GM19463 (cell line): ENCODE data around the gene PPIG.
"Not testable (repeated sequence)": the region's sequence is repeated elsewhere in the genome, so short reads cannot be mapped to it uniquely, and the experiment has no call there.

ENCODE experiments used
- ATAC-seq: cut with Tn5 transposase; IDR thresholded peaks from one replicate; pipeline ENCODE4 v1.9.1; 2021; ENCODE audit warnings: mild to moderate bottlenecking, moderate library complexity; ENCODE audit not compliant: unreplicated experiment

The PPIG gene

DNA sequence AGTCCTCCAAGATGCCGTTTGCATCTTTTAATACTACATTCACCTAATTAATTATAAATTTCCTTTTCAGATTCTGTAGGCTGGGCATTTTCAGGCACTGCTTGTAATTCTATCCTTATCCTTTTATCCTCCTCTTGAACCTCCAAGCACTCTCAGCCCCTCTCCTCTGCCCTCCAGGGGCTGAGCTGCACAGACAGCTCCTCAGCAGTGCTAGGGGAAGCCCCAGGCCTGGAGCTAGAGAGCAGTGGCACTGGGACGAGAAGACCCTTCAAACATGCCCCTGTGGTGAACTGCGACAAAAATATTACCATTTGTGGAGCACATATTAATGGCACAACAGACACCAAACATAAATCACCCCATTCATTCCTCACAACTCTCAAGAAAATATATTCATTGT lies 77.1 kb downstream of the PPIG start:
- ATAC-seq = no peak

DNA sequence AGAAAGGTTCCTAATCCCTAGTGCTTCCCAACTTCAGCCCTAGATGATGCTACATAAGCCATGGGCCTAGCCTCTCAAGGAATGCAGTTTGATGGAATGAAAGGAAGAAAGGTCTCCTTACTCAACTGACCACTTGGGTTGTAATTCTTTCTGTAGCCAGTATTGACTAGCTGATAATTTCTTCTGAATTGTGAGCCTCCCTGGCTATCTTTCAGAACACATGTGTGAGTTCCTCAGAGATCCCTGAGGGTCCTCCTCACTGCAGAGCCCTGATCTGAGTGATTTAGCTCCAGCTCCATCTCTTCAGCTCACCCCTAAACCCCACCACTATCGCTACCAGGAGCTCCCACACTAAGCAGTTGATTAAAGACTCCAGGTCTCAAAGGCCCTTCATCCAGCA lies 78.6 kb downstream of the PPIG start:
- ATAC-seq = no peak

GRCh38 chr2:169663247-169663646 lies 79.1 kb downstream of the PPIG start:
- no peak for ATAC-seq

DNA sequence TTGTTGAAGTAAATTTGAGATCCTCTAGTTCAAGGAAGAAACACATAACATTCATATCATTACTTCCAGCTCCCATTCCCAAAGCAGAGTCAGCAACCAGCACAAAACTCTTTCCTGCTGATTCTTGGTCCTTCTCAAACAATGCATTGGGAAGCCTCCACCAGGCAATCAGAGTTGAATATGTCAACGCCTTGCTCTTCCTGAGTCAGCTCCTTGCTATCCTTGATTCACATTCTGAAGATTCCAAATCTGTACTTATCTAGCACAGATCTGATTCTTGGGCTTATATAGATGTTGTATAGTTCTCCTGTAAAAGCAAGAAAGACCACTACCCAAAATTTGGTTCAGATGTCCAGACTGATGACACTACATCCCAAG lies 80.4 kb downstream of the PPIG start:
- ATAC-seq = no peak

GRCh38 chr2:169664978-169665930 lies 81.1 kb downstream of the PPIG start:
- ATAC-seq = no peak

DNA sequence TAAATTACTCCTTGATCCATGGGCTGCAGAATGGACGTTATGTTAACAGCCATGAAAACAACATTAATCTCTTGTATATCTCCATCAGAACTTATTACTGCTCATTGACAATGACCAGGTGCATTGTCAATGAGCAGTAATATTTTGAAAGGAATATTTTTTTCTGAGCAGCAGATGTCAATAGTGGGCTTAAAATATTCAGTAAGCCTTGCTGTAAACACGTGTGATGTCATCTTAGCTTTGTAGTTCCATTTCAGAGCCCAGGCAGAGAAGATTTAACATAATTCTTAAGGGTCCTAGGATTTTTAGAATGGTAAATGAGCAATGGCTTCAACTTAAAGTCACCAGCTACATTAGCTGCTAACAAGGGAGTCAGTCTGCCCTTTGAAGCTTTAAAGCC lies 83.4 kb downstream of the PPIG start:
- ATAC-seq = no peak

GRCh38 chr2:169670215-169670651 lies 86.1 kb downstream of the PPIG start:
- ATAC-seq = no peak

- no peak for ATAC-seq
Measured at GRCh38 chr2:169670937-169671336, 86.8 kb downstream of the PPIG start.

DNA sequence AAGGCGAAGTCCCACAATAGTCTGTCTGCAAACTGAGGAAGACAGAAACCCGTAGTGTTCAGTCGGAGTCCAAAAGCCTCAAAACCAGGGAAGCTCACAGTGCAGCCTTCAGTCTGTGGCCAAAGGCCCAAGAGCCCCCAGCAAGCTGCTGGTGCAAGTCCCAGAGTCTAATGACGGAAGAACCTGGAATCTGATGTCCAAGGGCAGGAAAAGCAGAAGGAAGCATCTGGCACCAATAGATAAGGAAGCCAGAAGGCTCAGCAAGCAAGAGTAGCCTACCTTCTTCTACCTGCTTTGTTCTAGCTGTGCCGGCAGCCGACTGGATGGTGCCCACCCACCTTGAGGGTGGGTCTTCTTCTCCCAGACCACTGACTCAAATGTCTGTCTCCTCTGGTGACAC lies 88.3 kb downstream of the PPIG start:
- ATAC-seq = no peak

- ATAC-seq = no peak
Measured at GRCh38 chr2:169673106-169673505, 89.0 kb downstream of the PPIG start.

- ATAC-seq = no peak
Measured at GRCh38 chr2:169673921-169674320, 89.8 kb downstream of the PPIG start.

- no peak for ATAC-seq
Measured at GRCh38 chr2:169676357-169676756, 92.2 kb downstream of the PPIG start.

GRCh38 chr2:169676850-169677249 lies 92.7 kb downstream of the PPIG start:
- ATAC-seq = no peak

GRCh38 chr2:169683054-169683424 lies 98.9 kb downstream of the PPIG start:
- ATAC-seq = no peak

DNA sequence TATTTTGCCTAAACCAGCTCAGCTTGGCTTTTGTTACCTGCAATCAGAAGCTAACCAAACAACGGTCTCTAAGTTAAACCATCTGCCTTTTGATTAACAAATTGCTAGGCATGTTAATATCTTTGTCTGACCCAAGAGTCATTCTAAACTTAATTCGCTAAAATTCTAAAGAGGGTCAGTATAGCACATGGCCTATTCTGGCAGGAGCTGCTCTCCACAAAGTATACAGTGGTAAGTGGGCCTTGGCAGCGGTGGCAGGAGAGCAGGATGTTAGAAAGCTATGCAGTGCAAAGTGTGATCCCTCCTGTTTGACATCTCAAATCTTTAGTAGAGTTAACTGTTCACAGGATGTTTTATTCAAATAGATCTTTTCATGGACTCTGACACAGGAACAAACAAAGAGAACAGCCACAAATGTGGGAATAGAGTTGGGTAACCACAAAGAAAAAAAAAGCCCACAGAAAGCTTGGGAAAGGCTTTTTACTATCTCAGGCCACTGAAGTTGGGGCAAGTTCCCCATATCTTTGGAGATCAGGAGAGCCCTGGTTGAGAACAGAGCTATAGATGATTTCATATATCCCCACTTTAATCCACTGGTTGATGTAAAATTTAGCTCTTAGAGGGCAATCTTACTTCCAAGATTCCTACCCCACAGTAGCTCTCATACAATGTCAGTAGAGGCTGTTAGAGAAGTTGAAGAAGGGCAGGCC lies 99.4 kb downstream of the PPIG start:
- no peak for ATAC-seq

- no peak for ATAC-seq
Measured at GRCh38 chr2:169684135-169684565, 100.0 kb downstream of the PPIG start.

GRCh38 chr2:169684712-169685111 lies 100.6 kb downstream of the PPIG start:
- ATAC-seq = not testable (repeated sequence)

DNA sequence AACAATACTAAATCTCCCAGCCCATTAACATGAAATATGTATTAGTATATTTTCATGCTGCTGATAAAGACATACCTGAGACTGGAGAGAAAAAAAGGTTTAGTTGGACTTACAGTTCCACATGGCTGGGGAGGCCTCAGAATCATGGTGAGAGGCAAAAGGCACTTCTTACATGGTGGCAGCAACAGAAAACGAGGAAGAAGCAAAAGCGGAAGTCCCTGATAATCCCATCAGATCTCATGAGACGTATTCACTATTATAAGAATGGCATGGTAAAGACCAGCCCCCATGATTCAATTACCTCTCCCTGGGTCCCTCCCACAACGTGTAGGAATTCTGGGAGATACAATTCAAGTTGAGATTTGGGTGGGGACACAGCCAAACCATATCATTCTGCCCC lies 102.7 kb downstream of the PPIG start:
- ATAC-seq = not testable (repeated sequence)

DNA sequence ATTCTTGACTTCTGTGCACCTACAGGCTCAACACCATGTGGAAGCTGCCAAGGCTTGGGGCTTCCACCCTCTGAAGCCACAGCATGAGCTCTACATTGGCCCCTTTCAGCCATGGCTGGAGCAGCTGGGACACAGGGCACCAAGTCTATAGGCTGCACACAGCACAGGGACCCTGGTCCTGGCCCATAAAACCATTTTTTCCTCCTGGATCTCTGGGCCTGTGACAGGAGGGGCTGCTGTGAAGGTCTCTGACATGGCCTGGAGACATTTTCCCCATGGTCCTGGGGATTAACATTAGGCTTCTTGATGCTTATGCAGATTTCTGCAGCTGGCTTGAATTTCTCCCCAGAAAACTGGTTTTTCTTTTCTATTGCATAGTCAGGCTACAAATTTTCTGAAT lies 103.8 kb downstream of the PPIG start:
- not testable (repeated sequence) for ATAC-seq

DNA sequence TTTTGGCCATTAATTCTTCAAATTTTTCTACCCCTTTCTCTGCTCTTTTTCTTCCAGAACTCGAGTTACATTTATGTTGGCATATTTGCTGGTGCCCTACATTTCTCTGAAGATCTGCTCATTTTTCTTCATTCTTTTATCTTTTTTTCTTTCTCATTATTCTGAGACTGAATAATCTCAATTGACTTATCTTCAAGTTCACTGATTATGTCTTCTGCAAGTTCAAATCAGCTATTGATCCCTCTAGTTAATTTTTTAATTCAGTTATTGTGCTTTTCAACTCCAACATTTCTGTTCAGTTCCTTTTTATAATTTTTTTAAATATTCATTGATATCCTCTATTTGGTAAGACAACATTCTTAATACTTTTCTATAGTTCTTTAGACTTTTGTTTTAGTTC lies 106.8 kb downstream of the PPIG start:
- ATAC-seq = no peak
